K562 (cell line): ENCODE measurements around the gene BMAL1. TPM values are rescaled to one million over a fixed set of nuclear protein-coding genes. Genes with fewer than 3 reads are reported as not detected.

Source experiments
- ATAC-seq: fragments of 200-7000 bp; cut with Tn5 transposase; 3 replicates; pipeline ENCODE4 v1.9.1; 2020; ENCODE audit warnings: moderate library complexity
- BruUV-seq: library from RNA; stranded (reverse); fragments of 400-500 nt; replicated peaks from 2 replicates; lab custom pipeline; 2021; lab: Mats Ljungman, UMichigan
- CTCF ChIA-PET: fragments of 300-600 bp; formaldehyde crosslinking; extraction: SDS; loops from one replicate; lab custom pipeline; 2021; ENCODE audit warnings: low intra/inter-chr PET ratio; lab: Yijun Ruan, JAX
- POLR2A ChIA-PET: fragments of 300-600, 350-650 bp; sonication (Branson Sonifier 250); formaldehyde crosslinking; extraction: SDS; loops from one replicate; lab custom pipeline; 2021; ENCODE audit warnings: antibody characterized with exemption, inconsistent platforms; lab: Yijun Ruan, JAX
- DNase-seq, 4 experiments: peaks; one replicate each; pipeline versions ENCODE4 v3.0.0 to v3.0.0-alpha.2; 2011 to 2018; ENCODE audit warnings: low spot score in 3 of 4, mixed read lengths in 3 of 4; ENCODE audit errors: extremely low read depth in 1 of 4
- FAIRE-seq: peaks from 2 replicates; lab custom pipeline; 2011; peaks lifted over from hg19 to GRCh38; lab: Jason Lieb, UNC
- H2AFZ ChIP-seq: 2 replicates; pipeline ENCODE4 v1.6.0; 2011; ENCODE audit warnings: low read depth, low read length, control low read depth, inconsistent platforms
- H3K27ac ChIP-seq: fragments of 200-600 bp; 3 replicates; pipeline ENCODE4 v1.8.0; 2011; ENCODE audit warnings: low read depth, mild to moderate bottlenecking, control low read depth, inconsistent platforms, low read length, moderate library complexity, mixed read lengths; ENCODE audit errors: extremely low read depth
- H3K27me3 ChIP-seq, 2 experiments: fragments of 300-600 bp in 1 of 2; 2 replicates in 1 of 2; 3 replicates in 1 of 2; pipeline versions ENCODE4 v1.6.0 to v1.8.0; 2011; ENCODE audit warnings: inconsistent platforms in 2 of 2, low read length in 2 of 2, mild to moderate bottlenecking in 1 of 2, mixed read lengths in 1 of 2, moderate library complexity in 1 of 2; ENCODE audit not compliant: control insufficient read depth in 2 of 2, insufficient read depth in 2 of 2
- H3K36me3 ChIP-seq: fragments of 300-600 bp; 3 replicates; pipeline ENCODE4 v1.8.0; 2011; ENCODE audit warnings: mild to moderate bottlenecking, low read length, inconsistent platforms; ENCODE audit not compliant: control insufficient read depth, insufficient read depth
- H3K4me1 ChIP-seq, 2 experiments: fragments of 200-600 bp in 1 of 2; replicated peaks in 1 of 2; 2 replicates in 1 of 2; 3 replicates in 1 of 2; pipeline versions ENCODE4 v1.5.1 to v1.8.0; 2011; ENCODE audit warnings: inconsistent platforms in 2 of 2, low read length in 2 of 2, mild to moderate bottlenecking in 1 of 2, mixed read lengths in 1 of 2, moderate library complexity in 1 of 2; ENCODE audit not compliant: control insufficient read depth in 2 of 2, insufficient read depth in 2 of 2
- H3K4me2 ChIP-seq: 2 replicates; pipeline ENCODE4 v1.6.1; 2011; ENCODE audit warnings: low read length, control low read depth, inconsistent platforms, mixed read lengths; ENCODE audit not compliant: insufficient read depth
- H3K4me3 ChIP-seq: fragments of 200-600 bp; sonication (generic), shearing (Covaris generic); 2 replicates; pipeline ENCODE4 v1.5.1; 2016; ENCODE audit warnings: control low read depth, inconsistent platforms
- H3K79me2 ChIP-seq: fragments of 200-600 bp; 3 replicates; pipeline ENCODE4 v1.8.0; 2011; ENCODE audit warnings: low read length, inconsistent platforms; ENCODE audit not compliant: control insufficient read depth, insufficient read depth
- H3K9ac ChIP-seq, 2 experiments: 2 replicates each; pipeline versions ENCODE4 v1.6.0 to v1.6.1; 2011; ENCODE audit warnings: low read depth in 2 of 2, low read length in 2 of 2, control low read depth in 1 of 2, inconsistent platforms in 1 of 2, mild to moderate bottlenecking in 1 of 2, mixed read lengths in 1 of 2; ENCODE audit not compliant: insufficient read depth in 1 of 2
- H3K9me1 ChIP-seq: one replicate; pipeline ENCODE4 v1.6.0; 2011; ENCODE audit warnings: inconsistent platforms, mild to moderate bottlenecking, low read length, moderate library complexity; ENCODE audit not compliant: control insufficient read depth, insufficient read depth
- H3K9me3 ChIP-seq: replicated peaks from 2 replicates; pipeline ENCODE4 v1.5.1; 2011; ENCODE audit warnings: low read depth, low read length, inconsistent platforms; ENCODE audit not compliant: control insufficient read depth, insufficient read depth
- H4K20me1 ChIP-seq: replicated peaks from 2 replicates; pipeline ENCODE4 v1.6.1; 2011; ENCODE audit warnings: low read length, inconsistent platforms, mixed read lengths; ENCODE audit not compliant: control insufficient read depth, insufficient read depth
- CREM ChIP-seq: IDR thresholded peaks from 2 replicates; pipeline ENCODE4 v1.6.1; 2014; ENCODE audit warnings: antibody characterized with exemption, low read depth
- MAZ ChIP-seq, 2 experiments: fragments of 450-650 bp in 1 of 2; sonication (generic) in 1 of 2; formaldehyde crosslinking; IDR thresholded peaks in 1 of 2; conservative IDR thresholded peaks in 1 of 2; 2 replicates each; pipeline versions ENCODE4 v1.4.0 to v1.5.0; 2020; ENCODE audit warnings: mild to moderate bottlenecking in 1 of 2, missing genetic modification reagents in 1 of 2
- NCOA4 ChIP-seq: fragments of 450-650 bp; IDR thresholded peaks from 2 replicates; pipeline ENCODE4 v1.6.1; 2018; ENCODE audit warnings: mild to moderate bottlenecking; ENCODE audit not compliant: partially characterized antibody
- PBX2 ChIP-seq, 2 experiments: IDR thresholded peaks in 1 of 2; conservative IDR thresholded peaks in 1 of 2; 2 replicates each; pipeline ENCODE4 v1.6.1; 2016; ENCODE audit warnings: low read depth in 2 of 2, mild to moderate bottlenecking in 1 of 2, missing compliant biosample characterization in 1 of 2, missing genetic modification characterization in 1 of 2, moderate library complexity in 1 of 2
- PHF21A ChIP-seq: fragments of 450-650 bp; IDR thresholded peaks from 2 replicates; pipeline ENCODE4 v1.6.1; 2017; ENCODE audit warnings: low read depth, borderline replicate concordance
- POLR3G ChIP-seq: IDR thresholded peaks from 2 replicates; pipeline ENCODE4 v1.6.1; 2011; ENCODE audit not compliant: insufficient read length, insufficient replicate concordance; ENCODE audit errors: extremely low read depth
- ZBTB43 ChIP-seq: sonication (generic); formaldehyde crosslinking; IDR thresholded peaks from 2 replicates; pipeline ENCODE4 v1.8.0; 2023; ENCODE audit warnings: mild to moderate bottlenecking, missing genetic modification reagents
- ZNF263 ChIP-seq: sonication (generic); formaldehyde crosslinking; IDR thresholded peaks from 2 replicates; pipeline ENCODE4 v1.8.0; 2022; ENCODE audit warnings: mild to moderate bottlenecking, missing genetic modification reagents, borderline replicate concordance
- WGBS: fragments of 100-300 bp; shearing (Covaris generic); methylation state at CpG from one replicate; pipeline ENCODE4 v1.1.6; 2016; ENCODE audit warnings: low coverage, mixed read lengths; ENCODE audit not compliant: insufficient coverage; ENCODE audit errors: missing lambda C conversion rate; 5-methylcytosine and 5-hydroxymethylcytosine counted together
- in situ Hi-C: fragments of 300-500 bp; cut with MboI; formaldehyde crosslinking; loops from 4 replicates; pipeline ENCODE4 v1.15.0; 2018; ENCODE audit warnings: inconsistent platforms, mixed read lengths
- intact Hi-C: fragments of 100-400 bp; cut with micrococcal nuclease; formaldehyde crosslinking; loops from 2 replicates; pipeline ENCODE4 v1.14.2; 2022
- polyA plus RNA-seq, 8 experiments: library from polyadenylated mRNA; depleted of rRNA in 4 of 8; stranded (reverse) in 5 of 8; unstranded in 3 of 8; fragments of >200 nt; fragmentation: Nextera tagmentation in 2 of 8; fragmentation: Illumina TruSeq in 1 of 8; extraction: Ambion mirVana in 2 of 8; extraction: Trizol in 1 of 8; gene quantifications; 2 replicates each; pipeline versions ENCODE4 v1.2.1 to v1.2.3, GENCODE V29; 2011 to 2014; ENCODE audit warnings: inconsistent platforms in 1 of 8, missing spikeins in 1 of 8
- total RNA-seq, 7 experiments: library from RNA; depleted of rRNA in 6 of 7; stranded (reverse); fragments of >200 nt in 6 of 7; fragmentation: Illumina TruSeq in 2 of 7; extraction: Trizol in 2 of 7; gene quantifications; 2 replicates each; pipeline versions ENCODE4 v1.2.1 to v1.2.3, GENCODE V29; 2011 to 2021; ENCODE audit warnings: low replicate concordance in 1 of 7
- TF ChIP-seq, protein P1 (sequence below): conservative IDR thresholded peaks from 2 replicates; pipeline ENCODE4 v1.6.1; 2011; ENCODE audit warnings: low read depth, mild to moderate bottlenecking, low read length; ENCODE audit not compliant: control insufficient read depth
- TF ChIP-seq, protein P2 (sequence below): fragments of 450-650 bp; IDR thresholded peaks from one replicate; pipeline ENCODE4 v1.6.1; 2018; ENCODE audit warnings: mild to moderate bottlenecking, moderate library complexity; ENCODE audit not compliant: partially characterized antibody
- TF ChIP-seq, protein P3 (sequence below): fragments of 450-650 bp; IDR thresholded peaks from 2 replicates; pipeline ENCODE4 v1.6.1; 2016; ENCODE audit warnings: missing biosample characterization, missing genetic modification characterization

Gene BMAL1
- total and polyA plus RNA-seq, 9 of the 15 experiments (the other 6 are each of a cell fraction or from before 2014, with no cell fraction given) = 0.14 to 2.4 (median 0.64) TPM

DNA sequence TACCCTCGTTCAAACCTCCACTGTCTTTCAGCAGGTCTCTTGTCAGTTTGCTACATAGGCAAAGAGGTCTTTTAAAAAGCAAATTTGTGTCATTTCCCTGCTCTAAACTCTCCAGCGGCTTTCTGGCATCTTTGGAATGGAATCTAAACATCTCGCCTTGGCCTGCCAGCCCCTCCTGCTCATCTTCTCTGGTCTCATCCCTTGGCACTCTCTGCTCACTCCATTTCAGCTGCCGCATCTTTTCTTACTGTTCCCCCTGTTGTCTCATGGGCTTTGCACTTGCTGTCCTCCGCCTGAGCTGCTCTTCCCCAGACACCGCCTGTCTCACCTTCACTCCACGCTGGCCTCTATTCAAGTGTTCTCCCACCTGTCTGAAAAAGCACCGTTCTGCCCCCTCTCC lies 46.6 kb downstream of the BMAL1 start:
- Histone ChIP-seq H3K4me1 (no peaks in the 10 kb centered on the region), H3K4me2 (no peak overlapping the region), H3K36me3 (no peaks in the 10 kb centered on the region), H3K79me2 (no peaks in the 10 kb centered on the region), H3K9me3 (no peaks in the 10 kb centered on the region), H3K27me3 (peaks cover 20 to 23% of the 10 kb centered on the region in 2 experiments; a peak in 4 of 5 replicates), H3K9me1 (no peaks in the 10 kb centered on the region), H4K20me1 (0 out of 2 replicates have a peak, but pooled peaks cover 5% of the 10 kb centered on the region), H3K27ac (no peak overlapping the region), H2AFZ (no peak overlapping the region), H3K9ac (no peak overlapping the region), H3K4me3 (no peak overlapping the region)
- ChIA-PET POLR2A (no interaction called here), CTCF (no interaction called here)
- intact Hi-C loops = no loop called here
- ATAC-seq (no peak), DNase-seq (no peak), FAIRE-seq (no peak)
- WGBS = 3% methylated on average over 8 of the region's 8 CpGs
- no TSS peak for BruUV-seq
- in situ Hi-C loops = no loop called here
- TF ChIP-seq, protein P1, sequence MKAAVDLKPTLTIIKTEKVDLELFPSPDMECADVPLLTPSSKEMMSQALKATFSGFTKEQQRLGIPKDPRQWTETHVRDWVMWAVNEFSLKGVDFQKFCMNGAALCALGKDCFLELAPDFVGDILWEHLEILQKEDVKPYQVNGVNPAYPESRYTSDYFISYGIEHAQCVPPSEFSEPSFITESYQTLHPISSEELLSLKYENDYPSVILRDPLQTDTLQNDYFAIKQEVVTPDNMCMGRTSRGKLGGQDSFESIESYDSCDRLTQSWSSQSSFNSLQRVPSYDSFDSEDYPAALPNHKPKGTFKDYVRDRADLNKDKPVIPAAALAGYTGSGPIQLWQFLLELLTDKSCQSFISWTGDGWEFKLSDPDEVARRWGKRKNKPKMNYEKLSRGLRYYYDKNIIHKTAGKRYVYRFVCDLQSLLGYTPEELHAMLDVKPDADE = no peak
- TF ChIP-seq POLR3G (no peak), CREM (no peak), PBX2 (CRISPR knock-in tag; IDR thresholded peaks at IDR 0.05; ENCODE audit: low read depth) (no peak), PBX2 (tag; conservative IDR thresholded peaks at IDR 0.05; ENCODE audit: low read depth) (no peak), ZNF263 (CRISPR knock-in tag) (no peak), MAZ (CRISPR knock-in tag; conservative IDR thresholded peaks at IDR 0.05 in 1 of 2, IDR thresholded peaks at IDR 0.05 in 1 of 2) (no peak), ZBTB43 (CRISPR knock-in tag) (no peak), PHF21A (no peak), NCOA4 (no peak)
- TF ChIP-seq, protein P2, sequence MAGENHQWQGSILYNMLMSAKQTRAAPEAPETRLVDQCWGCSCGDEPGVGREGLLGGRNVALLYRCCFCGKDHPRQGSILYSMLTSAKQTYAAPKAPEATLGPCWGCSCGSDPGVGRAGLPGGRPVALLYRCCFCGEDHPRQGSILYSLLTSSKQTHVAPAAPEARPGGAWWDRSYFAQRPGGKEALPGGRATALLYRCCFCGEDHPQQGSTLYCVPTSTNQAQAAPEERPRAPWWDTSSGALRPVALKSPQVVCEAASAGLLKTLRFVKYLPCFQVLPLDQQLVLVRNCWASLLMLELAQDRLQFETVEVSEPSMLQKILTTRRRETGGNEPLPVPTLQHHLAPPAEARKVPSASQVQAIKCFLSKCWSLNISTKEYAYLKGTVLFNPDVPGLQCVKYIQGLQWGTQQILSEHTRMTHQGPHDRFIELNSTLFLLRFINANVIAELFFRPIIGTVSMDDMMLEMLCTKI = no peak
- TF ChIP-seq, protein P3, sequence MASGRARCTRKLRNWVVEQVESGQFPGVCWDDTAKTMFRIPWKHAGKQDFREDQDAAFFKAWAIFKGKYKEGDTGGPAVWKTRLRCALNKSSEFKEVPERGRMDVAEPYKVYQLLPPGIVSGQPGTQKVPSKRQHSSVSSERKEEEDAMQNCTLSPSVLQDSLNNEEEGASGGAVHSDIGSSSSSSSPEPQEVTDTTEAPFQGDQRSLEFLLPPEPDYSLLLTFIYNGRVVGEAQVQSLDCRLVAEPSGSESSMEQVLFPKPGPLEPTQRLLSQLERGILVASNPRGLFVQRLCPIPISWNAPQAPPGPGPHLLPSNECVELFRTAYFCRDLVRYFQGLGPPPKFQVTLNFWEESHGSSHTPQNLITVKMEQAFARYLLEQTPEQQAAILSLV (tag) = no peak
